GM12801 (cell line): ENCODE measurements around the gene MAD1L1.

Source experiments
- TF ChIP-seq, protein P1 (sequence below): IDR thresholded peaks from one replicate; pipeline ENCODE4 v1.5.1; 2011; ENCODE audit warnings: control low read depth; ENCODE audit not compliant: insufficient read length; ENCODE audit errors: extremely low read depth

Gene MAD1L1

GRCh38 chr7:2202361-2202761, 30.4 kb downstream of the MAD1L1 start:
- TF ChIP-seq, protein P1, sequence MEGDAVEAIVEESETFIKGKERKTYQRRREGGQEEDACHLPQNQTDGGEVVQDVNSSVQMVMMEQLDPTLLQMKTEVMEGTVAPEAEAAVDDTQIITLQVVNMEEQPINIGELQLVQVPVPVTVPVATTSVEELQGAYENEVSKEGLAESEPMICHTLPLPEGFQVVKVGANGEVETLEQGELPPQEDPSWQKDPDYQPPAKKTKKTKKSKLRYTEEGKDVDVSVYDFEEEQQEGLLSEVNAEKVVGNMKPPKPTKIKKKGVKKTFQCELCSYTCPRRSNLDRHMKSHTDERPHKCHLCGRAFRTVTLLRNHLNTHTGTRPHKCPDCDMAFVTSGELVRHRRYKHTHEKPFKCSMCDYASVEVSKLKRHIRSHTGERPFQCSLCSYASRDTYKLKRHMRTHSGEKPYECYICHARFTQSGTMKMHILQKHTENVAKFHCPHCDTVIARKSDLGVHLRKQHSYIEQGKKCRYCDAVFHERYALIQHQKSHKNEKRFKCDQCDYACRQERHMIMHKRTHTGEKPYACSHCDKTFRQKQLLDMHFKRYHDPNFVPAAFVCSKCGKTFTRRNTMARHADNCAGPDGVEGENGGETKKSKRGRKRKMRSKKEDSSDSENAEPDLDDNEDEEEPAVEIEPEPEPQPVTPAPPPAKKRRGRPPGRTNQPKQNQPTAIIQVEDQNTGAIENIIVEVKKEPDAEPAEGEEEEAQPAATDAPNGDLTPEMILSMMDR, result no peak

GRCh38 chr7:2201686-2202360, 30.9 kb downstream of the MAD1L1 start:
- TF ChIP-seq, protein P1, result no peak

- TF ChIP-seq, protein P1, result no peak
These were observed 31.6 kb downstream of the MAD1L1 start for GRCh38 chr7:2201128-2201527.

DNA sequence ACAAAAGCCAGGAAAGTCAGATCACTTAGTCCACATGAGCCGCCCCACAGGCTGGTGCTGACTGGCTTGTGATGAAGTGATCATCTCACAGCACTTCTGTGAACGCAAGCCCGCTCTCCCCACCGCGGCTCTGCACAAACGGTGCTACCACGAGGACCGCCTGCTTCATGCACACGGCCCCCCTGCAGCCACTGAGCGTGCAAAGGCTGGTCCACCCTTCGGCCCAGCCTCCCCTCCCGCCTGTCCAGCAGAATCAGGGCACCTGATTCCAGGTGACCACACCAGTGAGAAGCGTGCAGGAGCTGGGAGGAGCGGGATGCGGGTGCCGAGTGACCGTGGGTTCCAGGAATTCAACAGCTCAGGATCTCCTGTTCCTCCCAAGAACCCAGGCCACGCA, 32.2 kb downstream of the MAD1L1 start:
- TF ChIP-seq, protein P1, result no peak

- TF ChIP-seq, protein P1, result no peak
These were observed 32.7 kb downstream of the MAD1L1 start for GRCh38 chr7:2199956-2200583.

GRCh38 chr7:2199528-2199927, 33.2 kb downstream of the MAD1L1 start:
- TF ChIP-seq, protein P1, result no peak

- TF ChIP-seq, protein P1, result no peak
These were observed 34.0 kb downstream of the MAD1L1 start for GRCh38 chr7:2198760-2199159.
